DMS153 treated with DMSO at 0.1 percent for 48 hours (cell line): ENCODE data around the gene POU2F3.

Source experiments
- DNase-seq: peaks from one replicate; lab custom pipeline; 2025; ENCODE audit not compliant: unreplicated experiment; lab: John Stamatoyannopoulos, UW

POU2F3 gene

DNA sequence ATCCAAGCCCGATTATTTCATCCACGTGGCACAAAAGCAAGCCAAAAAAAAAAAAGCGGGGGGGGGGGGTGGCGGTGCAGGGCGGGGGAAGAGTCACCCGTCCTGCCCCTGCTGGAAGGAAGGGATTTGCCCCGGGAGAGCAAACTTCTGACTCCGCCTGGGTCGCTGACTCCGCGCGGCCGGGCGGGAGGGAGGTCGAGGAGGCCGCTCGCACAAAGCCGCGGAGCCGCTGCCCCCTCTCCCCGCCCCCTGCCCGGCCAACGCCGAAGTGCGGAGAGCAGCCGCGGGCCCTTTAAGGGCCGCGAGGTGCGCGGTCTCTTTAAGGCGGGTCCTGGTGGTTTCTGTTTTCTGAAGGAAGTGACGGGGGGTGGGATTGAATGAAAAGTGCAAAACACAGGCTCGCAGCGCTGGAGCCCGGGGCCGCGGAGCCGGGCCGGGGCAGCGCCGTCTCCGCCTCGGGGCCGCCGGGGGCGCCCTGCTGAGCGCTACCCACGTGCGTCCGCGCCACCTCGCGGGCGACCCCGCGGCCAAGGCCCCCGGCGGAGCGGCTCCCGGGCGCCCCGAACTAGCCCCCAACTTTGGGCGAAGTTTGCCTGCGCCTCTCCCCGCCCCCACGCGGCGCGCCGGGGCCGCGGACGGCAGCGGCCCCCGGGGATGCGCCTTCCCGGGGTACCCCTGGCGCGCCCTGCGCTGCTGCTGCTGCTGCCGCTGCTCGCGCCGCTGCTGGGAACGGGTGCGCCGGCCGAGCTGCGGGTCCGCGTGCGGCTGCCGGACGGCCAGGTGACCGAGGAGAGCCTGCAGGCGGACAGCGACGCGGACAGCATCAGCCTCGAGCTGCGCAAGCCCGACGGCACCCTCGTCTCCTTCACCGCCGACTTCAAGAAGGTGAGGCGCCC lies 29.1 kb upstream of the POU2F3 start, which contains the start of gene OAF:
OAF (plus strand) TSS at position 407 of the 896 bp plus-strand sequence; CDS start at position 655, 248 bp downstream.
- DNase-seq = no peak

DNA sequence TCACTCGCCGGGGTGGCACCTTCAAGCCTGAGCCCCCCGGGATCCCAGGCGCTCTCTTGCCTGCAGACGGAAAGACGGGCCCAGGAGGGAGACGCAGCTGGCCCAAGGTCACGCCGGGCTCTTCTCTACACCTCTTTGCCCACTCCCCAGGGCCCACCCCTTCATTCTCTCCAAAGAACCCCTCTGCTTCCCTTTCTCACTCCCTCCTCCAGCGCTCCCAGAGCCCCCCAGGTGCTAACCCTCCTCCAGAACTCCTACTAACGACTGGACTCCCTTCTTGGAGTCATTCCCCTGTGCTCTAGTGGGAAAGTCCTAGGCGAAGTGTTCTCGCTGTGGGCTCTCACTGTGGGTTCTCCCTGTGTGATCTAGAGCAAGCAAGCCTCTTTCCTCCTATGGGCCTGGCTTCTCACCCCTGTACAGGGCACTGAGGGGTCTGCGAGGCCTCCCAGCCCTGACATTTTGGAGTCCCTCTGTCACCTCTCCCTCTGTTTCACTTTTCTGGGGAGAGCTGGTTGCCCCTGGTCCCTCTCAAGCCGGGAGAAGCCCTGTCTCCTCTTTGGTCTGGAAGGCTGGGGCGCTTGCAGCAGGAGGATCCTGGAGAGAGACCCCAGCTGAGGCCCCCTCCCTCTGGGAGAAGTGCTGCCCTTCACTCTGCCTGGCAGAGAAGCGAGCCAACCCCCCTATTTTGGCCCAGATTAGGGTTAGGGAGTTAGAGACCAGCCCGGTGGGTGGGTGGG lies 28.2 kb upstream of the POU2F3 start:
- DNase-seq = no peak

DNA sequence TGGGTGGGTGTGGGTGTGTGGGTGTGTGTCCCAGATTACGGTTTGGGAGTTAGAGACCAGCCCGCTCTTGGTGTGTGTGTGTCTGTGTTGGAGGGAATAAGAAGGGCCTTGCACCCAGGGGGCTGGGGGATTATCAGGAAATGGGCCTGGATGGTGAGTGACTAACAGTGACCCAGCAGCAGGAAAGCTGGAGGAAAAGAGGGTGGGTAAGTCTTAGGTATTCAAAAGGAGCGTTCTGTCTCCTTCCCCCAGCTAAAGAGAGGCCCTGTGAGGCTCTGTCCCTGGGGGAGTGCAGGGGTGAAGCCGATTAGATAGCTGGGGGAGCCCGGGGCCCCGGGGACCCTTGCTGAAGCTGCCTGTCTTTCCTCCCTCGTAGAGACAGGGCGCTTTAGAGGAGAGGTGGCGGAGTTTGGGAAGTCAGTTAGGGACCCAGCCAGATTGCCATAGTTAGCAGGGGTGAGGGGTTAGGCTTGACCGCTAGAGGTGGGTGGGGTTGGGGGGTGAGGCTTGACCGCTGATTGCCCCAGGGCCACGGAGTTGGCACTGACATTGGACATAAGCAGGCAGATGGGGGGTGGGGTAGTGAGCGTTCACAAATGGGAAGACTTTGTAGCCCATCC lies 27.6 kb upstream of the POU2F3 start:
- DNase-seq = no peak

DNA sequence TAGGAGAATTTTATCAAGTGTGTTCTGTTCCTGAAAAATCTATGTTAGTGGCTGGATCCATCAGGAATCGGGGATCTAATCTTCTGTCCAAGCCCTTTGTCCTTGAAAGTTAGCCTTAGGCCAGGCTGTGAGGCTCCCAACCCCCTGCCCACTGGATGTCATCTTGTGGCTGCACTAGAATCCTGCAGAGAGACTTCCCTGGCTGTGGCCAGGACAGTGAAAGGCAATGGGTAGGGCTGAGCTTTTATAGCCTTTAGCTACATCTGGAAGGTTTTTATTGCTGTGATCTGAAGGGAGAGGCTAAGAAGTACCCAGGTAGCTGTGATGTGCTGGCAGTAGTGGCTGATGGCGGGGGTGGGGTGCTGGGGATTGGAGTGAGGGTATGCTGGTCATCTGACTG lies 27.0 kb upstream of the POU2F3 start:
- DNase-seq = no peak

DNA sequence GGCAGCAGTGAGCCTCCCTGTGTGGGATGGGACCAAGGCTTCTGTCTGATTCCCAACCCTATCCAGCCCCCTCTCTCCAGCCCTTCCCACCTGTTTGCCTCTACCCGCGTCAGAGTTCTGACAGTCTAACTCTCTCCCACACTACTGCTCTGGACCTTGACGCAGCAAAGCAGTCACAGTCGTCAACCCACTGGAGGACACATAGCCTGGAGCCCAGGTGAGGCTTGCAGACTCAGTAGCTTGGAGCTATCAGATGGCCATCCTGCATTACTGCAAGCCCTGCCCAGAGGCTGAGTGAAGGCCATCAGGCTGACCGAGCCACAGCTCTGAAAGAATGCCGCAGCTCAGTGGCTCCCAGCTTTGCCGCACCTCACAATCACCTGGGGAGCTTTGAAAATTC lies 25.4 kb upstream of the POU2F3 start:
- DNase-seq = no peak

DNA sequence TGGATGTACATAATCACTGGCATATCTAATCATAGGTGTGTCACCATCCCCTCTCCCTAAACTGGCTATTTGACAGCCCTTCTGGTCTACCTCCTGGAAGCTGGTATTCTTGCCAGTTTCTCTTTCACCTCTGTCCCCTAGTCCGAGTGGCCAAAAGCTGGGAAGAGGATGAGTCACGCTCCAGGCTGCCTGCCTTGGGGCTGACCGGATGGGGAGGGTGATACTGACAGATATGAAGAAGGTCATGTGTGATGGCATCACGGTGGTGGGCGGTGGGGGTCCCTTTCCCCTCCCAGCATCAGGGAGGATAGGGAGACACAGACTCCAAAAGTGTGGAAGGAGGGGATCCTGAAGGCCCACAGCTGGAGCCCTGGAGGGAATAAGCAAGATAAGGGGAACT lies 24.3 kb upstream of the POU2F3 start:
- no peak for DNase-seq

DNA sequence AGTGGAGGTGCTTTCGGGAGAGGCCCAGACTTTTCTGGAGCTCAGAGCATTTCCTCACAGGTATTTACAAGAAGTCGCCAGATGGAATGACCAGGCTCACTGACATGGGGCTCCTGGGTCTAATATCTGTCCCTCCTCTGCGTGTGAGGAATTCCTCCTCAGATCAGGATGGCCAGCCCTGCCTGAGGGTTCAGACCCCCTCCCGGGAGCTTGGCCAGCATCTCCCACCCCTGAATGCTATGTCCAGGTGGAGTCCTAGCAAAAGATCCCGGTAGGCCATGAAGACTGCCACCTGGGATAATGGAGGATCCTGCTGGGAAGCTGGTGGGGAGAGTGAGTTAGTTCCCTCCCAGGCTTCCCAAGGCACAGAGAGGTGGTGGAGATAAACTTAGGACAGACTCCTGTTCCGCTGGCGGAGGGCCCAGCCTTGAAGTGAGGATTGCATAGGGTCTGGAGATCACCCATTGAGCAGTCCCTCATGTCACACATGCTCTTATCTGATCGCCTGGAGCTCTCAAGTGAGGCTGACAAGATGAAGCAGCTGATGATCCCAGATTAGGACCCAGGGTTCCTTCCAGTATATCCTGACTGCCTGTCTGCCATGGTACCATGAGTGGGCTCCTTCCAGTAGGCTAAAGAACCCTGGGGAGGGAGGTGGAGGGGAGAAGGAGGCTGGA lies 23.4 kb upstream of the POU2F3 start:
- DNase-seq = no peak

DNA sequence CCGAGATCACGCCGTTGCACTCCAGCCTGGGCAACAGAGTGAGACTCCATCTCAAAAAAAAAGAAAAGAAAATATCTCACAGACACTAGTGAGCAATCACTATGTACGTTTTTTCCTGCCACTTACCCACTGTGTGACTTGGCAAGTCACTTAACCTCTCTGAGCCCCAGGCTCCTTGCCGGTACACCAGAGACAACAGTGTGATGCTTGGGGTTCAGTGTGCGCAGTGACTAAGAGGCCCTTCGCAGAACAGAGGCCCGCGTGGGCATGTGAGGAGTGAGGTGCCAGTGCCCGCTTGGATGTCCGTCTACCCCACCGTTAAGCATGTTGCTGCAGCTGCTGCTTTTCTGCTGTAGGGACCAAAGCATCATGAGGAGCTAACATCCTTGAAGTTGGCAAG lies 22.4 kb upstream of the POU2F3 start:
- DNase-seq = no peak

DNA sequence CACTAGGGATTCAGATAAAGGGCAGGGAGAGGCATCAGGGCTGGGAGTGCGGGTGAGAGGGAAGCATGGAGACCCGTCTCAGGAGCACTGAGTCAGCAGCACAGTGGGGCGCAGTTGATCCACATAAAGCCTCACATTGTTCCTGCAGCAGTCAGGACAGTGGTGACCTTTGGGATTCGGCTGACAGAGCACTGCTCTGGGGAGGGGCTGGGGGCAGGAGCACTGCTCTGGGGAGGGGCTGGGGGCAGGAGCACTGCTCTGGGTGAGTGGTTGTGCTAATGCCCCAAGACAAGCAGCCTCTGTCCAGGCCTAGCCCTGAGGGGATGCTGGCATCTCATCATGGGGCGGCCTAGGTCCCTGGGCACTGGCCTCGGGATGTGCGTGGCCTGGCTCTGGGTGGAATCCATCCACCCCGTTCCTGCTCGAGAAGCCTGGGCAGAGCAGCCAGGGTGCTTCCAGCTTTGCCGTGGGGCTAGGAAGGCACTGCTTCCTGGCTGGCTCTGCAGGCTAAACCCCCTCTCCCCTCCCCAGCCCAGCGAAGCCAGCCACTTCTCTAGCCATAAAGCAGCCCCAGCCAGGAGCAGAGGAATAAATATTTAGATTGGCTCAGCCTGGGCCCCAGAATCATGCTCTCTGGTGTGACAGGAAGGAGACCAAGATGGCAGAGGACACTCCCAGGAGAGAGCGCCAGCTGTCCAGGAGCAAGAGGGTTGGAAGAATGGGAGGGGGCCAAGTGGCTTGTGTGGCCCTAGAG lies 21.8 kb upstream of the POU2F3 start:
- no peak for DNase-seq

DNA sequence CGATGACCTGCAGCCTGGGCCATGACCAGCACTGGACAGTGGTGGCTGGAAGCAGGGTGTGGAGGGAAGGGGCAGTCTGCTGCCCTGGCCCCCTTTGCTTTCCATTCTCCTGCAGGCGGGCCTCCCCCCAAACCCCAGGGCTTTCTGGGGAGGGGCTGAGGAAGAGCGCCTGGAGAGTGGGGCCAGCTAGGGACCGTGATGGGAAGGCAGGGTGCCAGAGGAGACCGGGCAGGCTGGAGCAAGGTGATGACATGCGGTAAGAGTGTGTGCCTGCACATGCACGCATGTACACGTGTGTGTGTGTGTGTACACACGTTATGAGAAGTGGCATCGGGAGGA lies 21.3 kb upstream of the POU2F3 start:
- no peak for DNase-seq

DNA sequence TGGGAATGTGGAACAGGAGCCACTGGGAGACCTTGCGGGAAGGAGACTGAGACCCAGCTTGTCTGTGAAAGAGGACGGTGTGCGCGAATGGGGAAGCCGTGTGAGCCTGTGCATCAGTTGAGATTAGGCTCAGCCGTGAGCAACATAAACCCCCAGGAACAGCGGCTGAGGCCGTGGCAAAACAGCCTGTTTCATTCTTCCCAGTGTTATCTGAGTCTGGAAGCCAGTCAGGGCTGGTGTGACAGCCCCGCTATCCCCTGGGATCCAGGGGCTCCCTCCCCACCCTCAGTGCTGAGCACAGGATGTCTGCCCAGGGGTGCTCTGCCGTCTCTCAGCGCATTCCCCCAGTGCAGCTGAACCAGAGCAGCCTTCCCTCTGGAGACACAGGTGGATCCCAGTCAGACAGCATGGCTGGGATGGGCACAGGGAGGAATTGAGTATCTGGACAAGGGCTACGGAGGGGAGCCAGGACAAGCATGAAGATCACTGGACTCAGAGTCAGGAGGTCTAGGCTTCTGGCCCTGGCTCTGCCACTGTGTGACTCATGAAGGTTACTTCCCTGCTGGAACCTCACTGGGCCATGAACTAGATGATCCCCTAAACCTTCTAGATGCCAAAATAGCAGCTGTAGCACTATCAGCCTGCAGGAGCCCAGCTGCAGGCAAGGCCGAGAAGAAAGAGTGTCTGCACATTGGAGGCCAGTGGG lies 20.6 kb upstream of the POU2F3 start:
- DNase-seq = no peak

DNA sequence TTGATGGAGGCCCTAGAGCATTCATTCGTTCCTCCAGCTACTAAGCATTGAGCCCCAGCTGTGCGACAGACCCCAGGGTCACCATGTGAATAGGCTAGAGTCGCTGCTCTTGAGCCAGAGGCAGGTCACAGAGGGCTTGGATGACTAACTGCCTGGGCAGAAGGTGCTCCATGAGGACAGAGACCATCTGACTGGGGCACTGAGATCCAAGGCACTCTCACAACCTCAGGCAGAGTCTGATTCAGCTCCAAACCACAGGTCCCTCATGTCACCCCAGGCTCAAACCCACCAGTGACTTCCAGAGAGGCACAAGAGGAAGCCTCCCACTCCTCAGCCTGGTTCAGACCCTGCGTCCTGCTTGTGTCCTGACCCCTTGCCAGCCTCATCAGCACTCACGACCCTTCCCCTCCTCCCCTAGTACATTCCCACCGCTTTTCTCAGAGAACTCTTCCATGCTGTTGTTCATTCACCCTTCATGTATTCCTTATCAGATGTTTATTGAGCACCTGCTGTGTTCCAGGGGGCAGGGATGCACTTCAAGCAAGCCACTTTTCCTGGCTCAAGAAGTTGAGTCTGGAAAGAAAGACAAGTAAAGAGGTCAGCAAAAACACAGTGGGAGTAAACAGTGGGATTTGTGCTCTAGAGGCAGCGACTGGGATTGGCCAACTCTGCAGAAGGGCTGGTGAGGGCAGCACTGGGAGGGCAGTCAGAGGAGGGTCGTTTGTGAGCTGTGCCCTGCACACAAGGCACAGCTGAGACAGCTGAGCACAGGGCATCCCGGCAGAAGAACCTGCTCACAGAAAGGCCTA lies 19.8 kb upstream of the POU2F3 start:
- DNase-seq = no peak

DNA sequence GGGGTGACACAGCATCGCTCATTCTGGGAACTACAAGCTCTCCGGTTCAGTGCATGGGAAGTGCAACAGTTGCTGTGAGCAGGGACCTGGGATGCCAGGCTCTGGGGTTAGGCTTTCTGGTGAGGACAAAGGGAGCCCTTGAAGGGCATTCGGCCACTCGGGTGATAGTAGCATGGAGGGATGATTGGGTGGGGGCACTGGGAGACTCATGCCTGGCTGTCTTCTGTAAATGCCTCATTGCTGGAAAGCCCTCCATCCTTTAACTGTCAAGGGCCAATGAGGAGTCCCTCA lies 19.2 kb upstream of the POU2F3 start:
- DNase-seq = no peak

DNA sequence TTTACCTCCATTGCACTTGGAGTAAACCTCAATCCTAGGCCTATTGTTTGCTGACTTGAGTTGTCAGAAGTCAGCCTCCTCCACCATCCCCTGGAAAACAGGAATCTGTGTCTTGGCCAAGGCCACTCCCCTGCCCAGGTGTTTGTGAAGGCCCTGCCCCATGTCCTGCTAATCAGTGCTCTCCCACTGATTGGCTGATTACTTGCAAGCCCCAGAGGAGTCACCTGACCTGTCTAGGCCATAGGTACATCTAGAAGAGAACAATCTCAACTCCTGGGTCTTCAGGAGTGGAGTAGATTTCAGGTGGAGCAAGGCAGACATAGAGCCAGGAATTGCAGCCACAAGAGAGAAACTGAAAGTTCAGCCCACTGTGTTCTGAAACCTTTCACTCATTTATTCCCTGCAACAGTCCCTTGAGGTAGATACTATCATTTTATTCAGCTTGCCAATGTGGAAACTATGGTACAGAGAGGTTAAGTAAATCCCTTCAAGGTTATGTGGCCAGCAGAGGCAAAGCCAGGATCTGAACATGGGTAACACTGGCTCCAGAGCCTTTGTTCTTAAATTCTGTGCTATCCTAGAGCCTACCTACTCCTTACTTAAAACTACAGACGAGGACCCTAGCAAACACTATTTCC lies 18.7 kb upstream of the POU2F3 start:
- no peak for DNase-seq

DNA sequence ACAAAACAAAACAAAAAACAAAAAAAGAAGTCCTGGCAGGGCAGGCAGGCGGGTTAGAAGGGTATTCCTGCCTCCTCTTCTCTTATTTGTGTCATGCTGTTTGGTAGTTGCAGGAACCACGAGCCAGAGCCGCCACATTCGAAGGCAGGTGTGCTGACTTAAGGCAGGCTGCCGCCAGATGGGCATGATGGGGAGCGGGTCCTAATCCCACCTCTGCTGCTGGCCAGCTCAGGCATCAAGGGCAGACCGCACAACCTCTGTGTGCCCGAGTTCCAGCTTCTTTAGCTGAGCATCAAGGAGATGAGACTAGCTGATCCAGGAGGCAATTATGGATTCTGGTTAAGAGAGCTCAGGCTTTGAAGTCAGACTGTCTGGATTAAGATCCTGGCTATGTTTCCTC lies 17.0 kb upstream of the POU2F3 start:
- DNase-seq = no peak

DNA sequence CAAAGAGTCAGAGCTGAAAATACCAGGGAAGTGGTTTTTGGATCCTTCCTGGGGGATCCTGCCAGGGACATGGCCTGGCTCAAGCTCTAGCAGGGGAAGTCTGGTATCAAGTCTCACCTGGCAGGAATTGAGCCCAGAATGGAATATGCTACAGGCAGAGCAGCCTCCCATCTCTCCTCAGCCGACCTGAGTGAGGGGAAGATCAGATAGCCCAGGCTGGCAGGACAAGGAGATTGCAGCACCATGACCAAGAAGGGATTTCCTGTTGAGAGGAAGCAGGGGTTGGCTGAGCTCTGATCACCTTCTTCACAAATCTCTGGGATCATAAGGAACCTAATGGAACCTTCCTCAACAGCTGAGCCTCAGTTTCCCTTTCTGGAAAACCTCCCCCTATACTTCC lies 16.1 kb upstream of the POU2F3 start:
- no peak for DNase-seq

DNA sequence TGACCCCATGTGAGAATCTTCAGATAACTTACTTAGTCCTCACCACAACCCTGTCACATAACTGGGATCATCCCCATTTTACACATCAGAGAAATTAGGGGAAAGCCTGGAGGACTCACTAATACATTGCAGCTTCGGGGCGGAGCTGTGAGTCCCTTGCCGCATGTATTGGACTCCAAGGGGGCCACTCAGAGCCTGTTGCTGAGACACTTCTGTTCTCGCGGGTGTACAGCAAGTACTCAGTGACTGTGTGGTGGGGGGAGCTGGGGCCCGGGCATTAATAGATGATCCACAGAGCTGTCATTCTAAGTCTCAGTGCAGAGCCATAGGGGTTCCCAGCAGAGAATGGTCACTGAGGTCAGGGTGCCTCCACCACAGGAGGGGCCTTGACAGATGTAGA lies 15.6 kb upstream of the POU2F3 start:
- DNase-seq = no peak

DNA sequence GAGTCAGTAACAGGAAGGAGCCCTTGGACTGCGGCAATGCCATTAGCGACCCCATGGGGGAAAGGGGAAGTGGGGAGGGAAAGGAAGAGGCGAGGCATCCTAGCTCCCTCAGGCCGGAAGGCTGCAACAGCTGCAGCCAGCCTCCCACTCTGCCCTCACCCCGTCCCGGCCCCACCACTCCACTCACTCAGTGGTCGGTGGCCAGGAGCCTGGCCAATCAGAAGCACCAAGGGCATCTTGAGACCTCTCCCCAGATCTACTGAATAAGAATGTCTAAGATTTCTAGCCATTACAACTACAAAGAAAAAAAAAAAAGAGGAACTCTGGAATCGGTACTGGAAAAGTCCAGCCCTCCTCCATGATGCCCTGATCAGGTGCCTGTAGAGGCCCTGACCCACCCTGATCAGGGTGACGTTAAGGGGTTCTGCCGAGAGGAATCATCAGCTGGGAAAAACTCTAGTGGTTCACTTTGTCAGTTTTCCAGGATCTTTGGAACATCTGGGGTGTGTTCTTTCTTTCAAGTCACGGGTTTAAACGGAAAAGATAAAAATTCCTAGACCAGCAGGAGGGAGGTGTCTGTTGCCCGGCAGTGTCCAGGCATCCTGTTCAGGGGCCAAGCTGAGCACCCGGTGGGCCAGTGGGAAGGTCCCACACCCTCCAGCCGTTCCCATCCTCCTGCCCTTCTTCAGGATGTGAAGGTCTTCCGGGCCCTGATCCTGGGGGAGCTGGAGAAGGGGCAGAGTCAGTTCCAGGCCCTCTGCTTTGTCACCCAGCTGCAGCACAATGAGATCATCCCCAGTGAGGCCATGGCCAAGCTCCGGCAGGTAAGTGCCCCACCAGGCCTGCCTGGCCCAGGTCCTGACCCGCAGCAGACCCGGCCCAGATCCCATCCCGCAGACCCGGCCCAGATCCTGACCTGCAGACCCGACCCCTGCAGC lies 14.7 kb upstream of the POU2F3 start:
- no peak for DNase-seq
